ENCODE measurements around the gene TRIP4. TPM values are rescaled to one million over a fixed set of nuclear protein-coding genes. Genes with fewer than 3 reads are reported as not detected.

The TRIP4 gene
- total and polyA plus RNA-seq, 12 donors = 5.6 to 56.7 (median 18.2) TPM

DNA sequence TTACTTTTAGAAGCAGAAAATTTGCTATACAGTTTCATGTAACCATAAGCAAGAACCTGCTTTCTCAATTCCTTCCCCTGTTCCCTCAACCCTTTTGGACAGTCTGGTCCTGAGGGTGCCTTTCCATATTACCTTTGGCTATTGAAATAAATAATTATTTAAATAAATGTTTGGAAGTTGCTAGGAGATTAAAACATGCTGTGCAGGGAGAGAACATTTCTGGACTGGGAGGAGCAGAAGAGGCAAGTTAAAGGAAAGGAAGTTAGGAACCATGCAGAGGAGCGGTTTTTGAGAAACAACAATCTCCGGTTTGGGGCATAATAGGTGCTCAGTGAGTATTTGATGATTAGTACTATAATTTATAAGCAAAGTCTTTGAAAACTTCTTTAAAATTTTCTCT lies 114.5 kb downstream of the TRIP4 start:
- Histone ChIP-seq H3K27ac (peak overlapping the region in 2 of 5 donors; percentile 4 to 46), H3K9me3 (replicated peaks in 1 of 3) (no peaks in the 10 kb centered on the region), H3K4me3 (no peak overlapping the region), H3K27me3 (no peaks in the 10 kb centered on the region), H3K4me1 (replicated peaks in 1 of 2) (peaks cover 29 to 48% of the 10 kb centered on the region in 2 donors), H3K36me3 (replicated peaks in 1 of 2) (peaks cover 0 to 11% of the 10 kb centered on the region in 2 donors)
- intact Hi-C loops (cut with DNase I) = no loop called here
- DNase-seq = no peak
- TF ChIP-seq POLR2A (IDR thresholded peaks at IDR 0.05) = no peak
- TF ChIP-seq, protein P1, sequence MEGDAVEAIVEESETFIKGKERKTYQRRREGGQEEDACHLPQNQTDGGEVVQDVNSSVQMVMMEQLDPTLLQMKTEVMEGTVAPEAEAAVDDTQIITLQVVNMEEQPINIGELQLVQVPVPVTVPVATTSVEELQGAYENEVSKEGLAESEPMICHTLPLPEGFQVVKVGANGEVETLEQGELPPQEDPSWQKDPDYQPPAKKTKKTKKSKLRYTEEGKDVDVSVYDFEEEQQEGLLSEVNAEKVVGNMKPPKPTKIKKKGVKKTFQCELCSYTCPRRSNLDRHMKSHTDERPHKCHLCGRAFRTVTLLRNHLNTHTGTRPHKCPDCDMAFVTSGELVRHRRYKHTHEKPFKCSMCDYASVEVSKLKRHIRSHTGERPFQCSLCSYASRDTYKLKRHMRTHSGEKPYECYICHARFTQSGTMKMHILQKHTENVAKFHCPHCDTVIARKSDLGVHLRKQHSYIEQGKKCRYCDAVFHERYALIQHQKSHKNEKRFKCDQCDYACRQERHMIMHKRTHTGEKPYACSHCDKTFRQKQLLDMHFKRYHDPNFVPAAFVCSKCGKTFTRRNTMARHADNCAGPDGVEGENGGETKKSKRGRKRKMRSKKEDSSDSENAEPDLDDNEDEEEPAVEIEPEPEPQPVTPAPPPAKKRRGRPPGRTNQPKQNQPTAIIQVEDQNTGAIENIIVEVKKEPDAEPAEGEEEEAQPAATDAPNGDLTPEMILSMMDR (IDR thresholded peaks at IDR 0.05) = no peak
- 74 to 86% (median 79%) methylated on average over 2 of the region's 2 CpGs for WGBS, 4 donors

DNA sequence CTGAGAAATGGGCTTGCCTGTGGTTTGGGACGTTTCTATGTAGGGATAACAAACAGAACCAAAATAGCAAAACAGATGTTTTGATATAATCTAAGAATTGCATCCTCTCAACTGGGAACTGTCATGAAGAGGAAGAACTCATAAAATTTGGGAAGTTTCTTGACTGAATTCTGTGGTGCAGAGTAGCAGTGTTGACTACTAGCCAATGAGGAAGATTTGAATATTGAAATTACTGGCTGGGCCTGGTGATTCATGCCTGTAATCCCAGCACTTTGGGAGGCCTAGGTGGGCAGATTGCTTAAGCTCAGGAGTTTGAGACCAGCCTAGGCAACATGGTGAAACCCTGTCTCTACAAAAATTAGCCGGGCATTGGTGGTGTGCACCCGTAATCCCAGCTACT lies 114.9 kb downstream of the TRIP4 start:
- TF ChIP-seq, protein P1 (IDR thresholded peaks at IDR 0.05) = no peak
- TF ChIP-seq POLR2A (IDR thresholded peaks at IDR 0.05) = no peak
- peaks cover 0 to 11% of the 10 kb centered on the region in 2 donors for H3K36me3 ChIP-seq (replicated peaks in 1 of 2)
- peaks cover 31 to 52% of the 10 kb centered on the region in 2 donors for H3K4me1 ChIP-seq (replicated peaks in 1 of 2)
- intact Hi-C loops (cut with DNase I) = no loop called here
- 75 to 88% (median 79%) methylated on average over 3 of the region's 3 CpGs for WGBS, 4 donors
- no peak overlapping the region for H3K4me3 ChIP-seq
- H3K9me3 ChIP-seq (replicated peaks in 1 of 3) = no peaks in the 10 kb centered on the region
- no peak for DNase-seq
- peak overlapping the region in 2 of 5 donors; percentile 46 for H3K27ac ChIP-seq
- H3K27me3 ChIP-seq = no peaks in the 10 kb centered on the region

DNA sequence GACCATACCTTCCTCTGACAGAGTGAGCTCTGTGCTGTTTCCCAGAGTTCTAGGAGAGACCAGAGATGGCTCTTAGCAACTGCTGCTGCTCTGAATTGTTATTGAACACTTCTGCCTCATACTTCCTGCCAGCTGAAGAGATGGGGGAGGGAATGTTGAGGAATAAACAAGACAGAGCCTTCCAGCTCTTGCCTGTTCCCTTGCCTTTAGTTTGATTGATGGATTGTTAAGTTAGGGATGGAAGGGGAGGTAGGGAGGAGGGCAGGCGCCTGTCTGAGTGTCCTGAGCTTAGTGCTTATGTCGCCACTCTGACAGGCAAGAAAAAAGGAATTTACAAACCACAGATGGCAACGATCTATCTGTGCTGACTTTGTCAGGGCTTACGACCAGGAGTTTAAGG lies 115.6 kb downstream of the TRIP4 start:
- H3K4me1 ChIP-seq (replicated peaks in 1 of 2) = peaks cover 38 to 58% of the 10 kb centered on the region in 2 donors

DNA sequence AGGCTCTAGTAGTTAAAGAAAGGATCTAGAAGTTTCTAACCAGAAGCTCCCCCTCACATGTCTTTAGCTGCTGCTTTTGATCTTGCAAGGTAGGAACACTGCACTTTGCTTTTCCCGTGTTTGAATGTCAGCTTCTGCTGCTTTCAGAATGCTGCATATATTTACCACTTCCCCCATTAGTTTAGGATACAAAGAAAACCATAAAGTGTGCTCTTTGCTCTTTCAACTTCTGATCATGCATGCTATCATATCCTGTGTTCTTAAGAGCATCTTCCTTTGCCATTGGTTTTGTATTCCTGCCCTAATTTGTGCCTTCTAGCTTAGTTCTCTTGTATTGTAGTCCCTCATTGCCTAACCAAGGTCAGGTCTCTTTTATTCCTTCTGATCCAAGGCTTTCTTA lies 116.0 kb downstream of the TRIP4 start:
- no peak overlapping the region for H3K4me3 ChIP-seq
- peaks cover 0 to 11% of the 10 kb centered on the region in 2 donors for H3K36me3 ChIP-seq (replicated peaks in 1 of 2)
- H3K27me3 ChIP-seq = no peaks in the 10 kb centered on the region
- peak overlapping the region in 4 of 5 donors; percentile 0 to 46 (median 20) for H3K27ac ChIP-seq
- no peak for DNase-seq
- no peaks in the 10 kb centered on the region for H3K9me3 ChIP-seq (replicated peaks in 1 of 3)
- intact Hi-C loops (cut with DNase I) = no loop called here
- 15 to 26% (median 18%) methylated on average over 1 of the region's 1 CpG for WGBS, 4 donors
- peaks cover 38 to 62% of the 10 kb centered on the region in 2 donors for H3K4me1 ChIP-seq (replicated peaks in 1 of 2)
- TF ChIP-seq, protein P1 (IDR thresholded peaks at IDR 0.05) = no peak
- TF ChIP-seq POLR2A (IDR thresholded peaks at IDR 0.05) = no peak

More for the DNA sequence above, 115.6 kb downstream of the TRIP4 start:
- H3K36me3 ChIP-seq (replicated peaks in 1 of 2) = peaks cover 0 to 11% of the 10 kb centered on the region in 2 donors
- peak overlapping the region in 4 of 5 donors; percentile 0 to 46 (median 20) for H3K27ac ChIP-seq
- WGBS, 4 donors = 30 to 35% (median 32%) methylated on average over 4 of the region's 4 CpGs
- H3K9me3 ChIP-seq (replicated peaks in 1 of 3) = no peaks in the 10 kb centered on the region
- no peak for TF ChIP-seq POLR2A (IDR thresholded peaks at IDR 0.05)
- TF ChIP-seq, protein P1 (IDR thresholded peaks at IDR 0.05) = no peak
- intact Hi-C loops (cut with DNase I) = no loop called here
- no peak overlapping the region for H3K4me3 ChIP-seq
- H3K27me3 ChIP-seq = no peaks in the 10 kb centered on the region
- no peak for DNase-seq

Small RNA genes within 50 kb of the gene (small RNA-seq; reads per million reads assigned to genes)
- gene RF00019 (0 reads per million in 2 donors), gene RF00554 (0 reads per million in 2 donors)

Other genes with a start within 250 kb of the TRIP4 start
- 1 to 10 TPM in 4 of 9 donors, under 1 TPM in 5; 0.35 to 2.5 (median 0.84) TPM for gene SNX22, start 236.1 kb upstream of the TRIP4 start, total RNA-seq
- gene SNX22, start 236.1 kb upstream of the TRIP4 start, polyA plus RNA-seq = 1 to 10 TPM in 2 of 3 donors, under 1 TPM in 1; 0.15 to 3.1 (median 2.3) TPM
- gene PPIB, start 224.8 kb upstream of the TRIP4 start, total RNA-seq = 1,000 to 10,000 TPM in 1 of 9 donors, 100 to 1,000 TPM in 8; 313 to 2,941 (median 624) TPM
- gene PPIB, start 224.8 kb upstream of the TRIP4 start, polyA plus RNA-seq = 1,000 to 10,000 TPM in 1 of 3 donors, 100 to 1,000 TPM in 2; 611 to 1,206 (median 702) TPM
- gene CSNK1G1, start 31.7 kb upstream of the TRIP4 start, total RNA-seq = 10 to 100 TPM in 8 of 9 donors, 1 to 10 TPM in 1; 8.0 to 31.6 (median 17.6) TPM
- gene CSNK1G1, start 31.7 kb upstream of the TRIP4 start, polyA plus RNA-seq = 10 to 100 TPM in 1 of 3 donors, 1 to 10 TPM in 2; 1.2 to 12.8 (median 2.8) TPM
- gene PCLAF, start 6.4 kb upstream of the TRIP4 start, total RNA-seq = 10 to 100 TPM in 1 of 9 donors, 1 to 10 TPM in 5, under 1 TPM in 2, not detected in 1; 0.32 to 11.9 (median 1.2) TPM
- 1 to 10 TPM; 1.6 to 4.3 (median 1.8) TPM for gene PCLAF, start 6.4 kb upstream of the TRIP4 start, polyA plus RNA-seq
- gene ZNF609, start 72.7 kb downstream of the TRIP4 start, total RNA-seq = 10 to 100 TPM; 19.3 to 35.5 (median 26.3) TPM
- 10 to 100 TPM in 2 of 3 donors, 1 to 10 TPM in 1; 4.4 to 18.4 (median 14.1) TPM for gene ZNF609, start 72.7 kb downstream of the TRIP4 start, polyA plus RNA-seq

Measured in adrenal gland (tissue), 12 donors.